Activated T-helper 1 cell treated with anti-CD3 and anti-CD28 coated beads, Interleukin-12 subunit alpha, Interleukin-12 subunit beta, Interleukin-2, Interleukin-4 antibody, amounts not matched to agents 30 ng/mL and 10 ng/mL and 1 ng/mL, durations not matched to agents 14 hours and 24 hours and 36 hours (primary cell): ENCODE results near the gene GMIP. TPM values are rescaled to one million over a fixed set of nuclear protein-coding genes. Genes with fewer than 3 reads are reported as not detected.
"Not testable (repeated sequence)": the region's sequence is repeated elsewhere in the genome, so short reads cannot be mapped to it uniquely, and the experiment has no call there.

Experiments used
- DNase-seq: peaks from one replicate; pipeline ENCODE4 v3.0.0; 2021; ENCODE audit warnings: low spot score
- H3K27ac Mint-ChIP-seq: one replicate; pipeline ENCODE4 v1.8.0; 2021; ENCODE audit warnings: mild to moderate bottlenecking, mixed read lengths
- H3K27me3 Mint-ChIP-seq: one replicate; pipeline ENCODE4 v1.8.0; 2022; ENCODE audit warnings: mild to moderate bottlenecking, moderate library complexity, mixed read lengths; ENCODE audit not compliant: insufficient read depth
- H3K36me3 Mint-ChIP-seq: one replicate; pipeline ENCODE4 v1.8.0; 2021; ENCODE audit warnings: low read depth, mixed read lengths
- H3K4me1 Mint-ChIP-seq: one replicate; pipeline ENCODE4 v1.8.0; 2021; ENCODE audit warnings: low read depth, mixed read lengths
- H3K4me3 Mint-ChIP-seq: one replicate; pipeline ENCODE4 v1.8.0; 2021; ENCODE audit warnings: mild to moderate bottlenecking, moderate library complexity, mixed read lengths
- H3K9me3 Mint-ChIP-seq: one replicate; pipeline ENCODE4 v1.8.0; 2021; ENCODE audit warnings: mixed read lengths
- intact Hi-C: fragments of 100-400 bp; cut with micrococcal nuclease; formaldehyde crosslinking; loops from one replicate; pipeline ENCODE4 v1.15.1; 2024
- total RNA-seq: library from RNA; stranded (reverse); gene quantifications from 2 replicates; pipeline ENCODE4 v1.2.3, GENCODE V29; 2022

Gene GMIP
- total RNA-seq, 1 donor from 2014 or later: 71.6 TPM

DNA sequence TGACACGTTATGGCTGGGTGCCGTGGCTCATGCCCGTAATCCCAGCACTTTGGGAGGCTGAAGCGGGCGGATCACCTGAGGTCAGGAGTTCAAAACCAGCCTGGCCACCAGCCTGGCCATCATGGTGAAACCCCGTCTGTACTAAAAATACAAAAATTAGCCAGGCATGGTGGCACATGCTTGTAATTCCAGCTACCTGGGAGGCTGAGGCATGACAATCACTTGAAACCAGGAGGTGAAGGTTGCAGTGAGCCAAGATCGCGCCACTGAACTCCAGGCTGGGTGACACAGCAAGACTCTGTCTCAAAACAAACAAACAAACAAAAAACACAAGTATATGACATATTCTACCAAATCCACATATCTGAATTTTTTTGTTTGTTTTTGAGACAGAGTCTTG is 36.8 kb downstream of the GMIP start:
- intact Hi-C loops, H3K4me3 Mint-ChIP-seq, H3K27ac Mint-ChIP-seq, DNase-seq, H3K9me3 Mint-ChIP-seq, H3K27me3 Mint-ChIP-seq: not testable (repeated sequence)
- H3K36me3 Mint-ChIP-seq: peaks cover 30% of the 10 kb centered on the region
- H3K4me1 Mint-ChIP-seq: peaks cover 64% of the 10 kb centered on the region

GRCh38 chr19:19606021-19606420 is 37.4 kb downstream of the GMIP start:
- Mint-ChIP-seq H3K4me3 (peak overlapping the region; percentile 30), H3K27me3 (no peaks in the 10 kb centered on the region), H3K27ac (peak overlapping the region; percentile 90), H3K36me3 (peaks cover 35% of the 10 kb centered on the region), H3K4me1 (peaks cover 67% of the 10 kb centered on the region), H3K9me3 (no peaks in the 10 kb centered on the region)
- DNase-seq: peak; percentile 38
- intact Hi-C loops: no loop called here

- Mint-ChIP-seq H3K36me3 (peaks cover 30% of the 10 kb centered on the region), H3K27ac (peak overlapping the region; percentile 93), H3K4me1 (peaks cover 63% of the 10 kb centered on the region), H3K27me3 (no peaks in the 10 kb centered on the region), H3K4me3 (peak overlapping the region; percentile 45), H3K9me3 (no peaks in the 10 kb centered on the region)
- intact Hi-C loops: no loop called here
- DNase-seq: no peak
These were observed 40.6 kb downstream of the GMIP start for GRCh38 chr19:19602713-19603324.

DNA sequence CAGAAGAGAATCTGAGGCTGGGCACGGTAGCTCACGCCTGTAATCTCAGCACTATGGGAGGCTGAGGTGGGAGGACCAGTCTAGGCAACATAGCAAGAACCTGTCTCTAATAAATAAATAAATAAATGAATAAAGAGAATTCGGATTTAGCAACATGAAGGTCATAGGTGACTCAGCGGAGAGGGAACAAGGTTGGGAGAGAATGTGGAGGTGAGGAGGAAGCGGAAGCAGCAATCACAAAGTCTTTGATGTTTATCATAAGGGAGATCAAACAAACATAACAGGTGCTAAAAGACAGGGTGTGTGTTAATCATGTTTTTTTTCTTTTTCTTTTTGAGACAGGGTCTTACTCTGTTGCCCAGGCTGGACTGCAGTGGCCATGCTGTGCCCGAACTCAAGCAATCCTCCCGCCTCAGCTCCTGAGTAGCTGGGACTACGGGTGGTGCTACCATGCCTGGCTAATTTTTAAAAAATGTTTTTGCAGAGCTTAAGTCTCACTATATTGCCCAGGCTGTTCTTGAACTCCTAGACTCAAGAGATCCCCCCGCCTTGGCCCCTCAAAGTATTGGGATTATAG is 41.2 kb downstream of the GMIP start:
- DNase-seq: peak; percentile 29
- peaks cover 34% of the 10 kb centered on the region for H3K36me3 Mint-ChIP-seq
- intact Hi-C loops: no loop called here

GRCh38 chr19:19600793-19601330 is 42.6 kb downstream of the GMIP start:
- H3K27ac Mint-ChIP-seq: peak overlapping the region; percentile 93
- intact Hi-C loops: no loop called here
- DNase-seq: no peak
- peaks cover 30% of the 10 kb centered on the region for H3K36me3 Mint-ChIP-seq
- no peaks in the 10 kb centered on the region for H3K27me3 Mint-ChIP-seq
- no peaks in the 10 kb centered on the region for H3K9me3 Mint-ChIP-seq
- H3K4me3 Mint-ChIP-seq: peak overlapping the region; percentile 46
- peaks cover 61% of the 10 kb centered on the region for H3K4me1 Mint-ChIP-seq

More for the DNA sequence above, 41.2 kb downstream of the GMIP start:
- H3K4me1 Mint-ChIP-seq: peaks cover 63% of the 10 kb centered on the region
- H3K27ac Mint-ChIP-seq: peak overlapping the region; percentile 93
- H3K27me3 Mint-ChIP-seq: no peaks in the 10 kb centered on the region
- peak overlapping the region; percentile 45 for H3K4me3 Mint-ChIP-seq
- no peaks in the 10 kb centered on the region for H3K9me3 Mint-ChIP-seq

GRCh38 chr19:19598728-19599451 is 44.6 kb downstream of the GMIP start:
- H3K9me3 Mint-ChIP-seq, H3K27me3 Mint-ChIP-seq: not testable (repeated sequence)
- H3K27ac Mint-ChIP-seq: peak overlapping the region; percentile 99
- H3K4me1 Mint-ChIP-seq: peaks cover 74% of the 10 kb centered on the region
- DNase-seq: peak; percentile 62
- intact Hi-C loops: loop anchor here (1.0 to 2.0 kb wide), 6 partner anchors 10 to 222 kb away; partner anchors contain the start of genes ATP13A1, GMIP, PBX4 and ZNF506
- peaks cover 39% of the 10 kb centered on the region for H3K36me3 Mint-ChIP-seq
- peak overlapping the region; percentile 79 for H3K4me3 Mint-ChIP-seq

GRCh38 chr19:19597809-19598306 is 45.6 kb downstream of the GMIP start:
- DNase-seq: peak; percentile 73
- Mint-ChIP-seq H3K4me3 (peak overlapping the region; percentile 79), H3K27me3 (no peaks in the 10 kb centered on the region), H3K36me3 (peaks cover 39% of the 10 kb centered on the region), H3K4me1 (peaks cover 69% of the 10 kb centered on the region), H3K27ac (peak overlapping the region; percentile 99), H3K9me3 (no peaks in the 10 kb centered on the region)
- intact Hi-C loops: loop anchor here (1.0 to 2.0 kb wide), 6 partner anchors 9 to 223 kb away; partner anchors contain the start of genes ATP13A1, GMIP, PBX4 and ZNF506

GRCh38 chr19:19595171-19595701 is 48.2 kb downstream of the GMIP start:
- no peaks in the 10 kb centered on the region for H3K9me3 Mint-ChIP-seq
- H3K4me3 Mint-ChIP-seq: peak overlapping the region; percentile 15
- intact Hi-C loops: no loop called here
- no peaks in the 10 kb centered on the region for H3K27me3 Mint-ChIP-seq
- no peak for DNase-seq
- H3K4me1 Mint-ChIP-seq: peaks cover 73% of the 10 kb centered on the region
- H3K27ac Mint-ChIP-seq: peak overlapping the region; percentile 95
- H3K36me3 Mint-ChIP-seq: peaks cover 41% of the 10 kb centered on the region

GRCh38 chr19:19594381-19594780 is 49.1 kb downstream of the GMIP start:
- no peaks in the 10 kb centered on the region for H3K27me3 Mint-ChIP-seq
- intact Hi-C loops: loop anchor here (5.0 kb wide), 1 partner anchor 137 kb away; no protein-coding TSS in a partner anchor
- no peaks in the 10 kb centered on the region for H3K9me3 Mint-ChIP-seq
- H3K27ac Mint-ChIP-seq: peak overlapping the region; percentile 89
- no peak for DNase-seq
- H3K36me3 Mint-ChIP-seq: peaks cover 49% of the 10 kb centered on the region
- peaks cover 80% of the 10 kb centered on the region for H3K4me1 Mint-ChIP-seq
- peak overlapping the region; percentile 39 for H3K4me3 Mint-ChIP-seq

DNA sequence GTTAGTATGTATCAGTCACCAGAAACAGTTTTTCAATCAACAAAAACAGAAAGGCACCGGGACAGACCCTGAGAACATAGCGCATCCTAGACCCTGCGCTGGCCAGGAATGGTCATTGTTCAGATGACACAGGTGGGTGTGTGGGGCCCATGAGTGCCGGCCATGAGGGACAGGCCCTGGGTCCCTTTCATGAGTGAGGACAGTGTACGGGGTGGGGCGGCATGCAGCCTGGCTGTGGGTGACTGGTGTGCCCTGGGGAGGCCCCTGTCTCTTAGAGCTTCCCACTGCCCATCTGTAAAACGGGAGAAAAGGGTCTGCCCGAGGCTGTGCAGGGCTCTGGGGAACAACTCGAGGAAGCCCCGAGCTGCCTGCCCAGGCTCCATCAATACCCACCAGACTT is 50.8 kb downstream of the GMIP start:
- intact Hi-C loops: loop anchor here (5.0 kb wide), 1 partner anchor 135 kb away; no protein-coding TSS in a partner anchor
- DNase-seq: no peak
- Mint-ChIP-seq H3K36me3 (peaks cover 50% of the 10 kb centered on the region), H3K4me3 (no peak overlapping the region), H3K4me1 (peaks cover 82% of the 10 kb centered on the region), H3K9me3 (no peaks in the 10 kb centered on the region), H3K27me3 (no peaks in the 10 kb centered on the region), H3K27ac (peak overlapping the region; percentile 97)

DNA sequence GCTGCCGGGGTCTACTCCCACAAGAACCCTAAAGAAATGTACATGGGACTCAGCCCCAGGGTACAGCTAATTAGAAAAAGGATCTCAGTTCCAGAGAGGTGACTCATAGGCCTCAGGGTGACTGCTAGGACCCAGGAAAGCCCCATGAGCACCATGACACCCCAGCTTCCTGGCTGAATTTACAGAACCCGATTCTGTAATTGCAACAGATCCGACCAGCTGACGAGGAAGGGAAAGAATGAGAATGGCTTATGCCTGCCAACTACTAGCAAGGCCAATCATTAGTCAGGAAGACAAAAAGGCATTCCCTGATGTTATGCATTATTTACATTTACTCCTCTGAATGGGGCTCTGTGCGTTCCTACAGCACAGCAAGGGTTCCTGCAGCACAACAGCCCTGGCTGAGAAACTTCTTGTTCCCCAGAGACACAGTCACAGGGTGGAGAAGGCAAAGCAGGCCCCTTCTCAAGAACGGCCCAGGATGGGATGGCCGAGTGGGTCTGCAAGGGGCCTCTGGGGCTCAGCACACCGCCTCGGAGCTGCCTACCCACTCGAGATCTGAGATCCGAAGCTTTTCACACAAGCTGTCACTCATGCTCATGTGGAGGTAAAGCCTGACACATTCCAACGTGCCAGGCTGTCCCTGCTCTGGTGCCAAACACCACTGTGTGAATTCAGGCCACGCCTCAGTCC is 52.2 kb downstream of the GMIP start:
- H3K4me3 Mint-ChIP-seq: peak overlapping the region; percentile 74
- no peaks in the 10 kb centered on the region for H3K27me3 Mint-ChIP-seq
- no peaks in the 10 kb centered on the region for H3K9me3 Mint-ChIP-seq
- peak; percentile 75 for DNase-seq
- intact Hi-C loops: loop anchor here (1.0 to 5.0 kb wide), 6 partner anchors 22 to 134 kb away; partner anchors contain the start of genes ATP13A1, GMIP and PBX4
- peaks cover 77% of the 10 kb centered on the region for H3K4me1 Mint-ChIP-seq
- peaks cover 45% of the 10 kb centered on the region for H3K36me3 Mint-ChIP-seq
- H3K27ac Mint-ChIP-seq: peak overlapping the region; percentile 97

- intact Hi-C loops: no loop called here
- Mint-ChIP-seq H3K36me3 (peaks cover 46% of the 10 kb centered on the region), H3K27me3 (no peaks in the 10 kb centered on the region), H3K4me1 (peaks cover 66% of the 10 kb centered on the region), H3K27ac (peak overlapping the region; percentile 97), H3K4me3 (no peak overlapping the region), H3K9me3 (no peaks in the 10 kb centered on the region)
- DNase-seq: no peak
These were observed 54.9 kb downstream of the GMIP start for GRCh38 chr19:19588546-19588945.
